HG03135 (cell line): ENCODE data around the gene ANKLE1.
"Not testable (repeated sequence)": the region's sequence is repeated elsewhere in the genome, so short reads cannot be mapped to it uniquely, and the experiment has no call there.

ENCODE experiments used
- ATAC-seq: cut with Tn5 transposase; IDR thresholded peaks from one replicate; pipeline ENCODE4 v1.9.1; 2021; ENCODE audit warnings: mild to moderate bottlenecking, moderate library complexity; ENCODE audit not compliant: unreplicated experiment

ANKLE1 gene

DNA sequence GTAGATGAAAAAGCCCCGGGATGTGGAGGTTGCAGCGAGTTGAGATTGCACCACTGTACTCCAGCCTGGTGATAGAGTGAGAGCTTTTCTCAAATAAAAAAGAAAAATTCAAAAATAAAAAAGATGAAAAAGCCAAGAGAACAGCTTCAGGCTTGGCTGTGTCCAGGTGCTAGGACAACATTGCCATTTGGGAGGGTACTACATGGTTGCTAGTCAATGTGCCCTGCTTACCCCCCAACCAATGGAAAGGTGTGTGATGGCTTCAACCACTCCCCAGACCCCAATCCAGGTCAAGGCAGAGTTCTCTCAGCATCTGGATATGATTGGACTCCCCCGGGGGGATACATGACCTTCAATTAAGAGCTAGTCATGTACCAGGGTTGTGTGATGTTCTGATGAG lies 2.3 kb upstream of the ANKLE1 start:
- ATAC-seq, result no peak

DNA sequence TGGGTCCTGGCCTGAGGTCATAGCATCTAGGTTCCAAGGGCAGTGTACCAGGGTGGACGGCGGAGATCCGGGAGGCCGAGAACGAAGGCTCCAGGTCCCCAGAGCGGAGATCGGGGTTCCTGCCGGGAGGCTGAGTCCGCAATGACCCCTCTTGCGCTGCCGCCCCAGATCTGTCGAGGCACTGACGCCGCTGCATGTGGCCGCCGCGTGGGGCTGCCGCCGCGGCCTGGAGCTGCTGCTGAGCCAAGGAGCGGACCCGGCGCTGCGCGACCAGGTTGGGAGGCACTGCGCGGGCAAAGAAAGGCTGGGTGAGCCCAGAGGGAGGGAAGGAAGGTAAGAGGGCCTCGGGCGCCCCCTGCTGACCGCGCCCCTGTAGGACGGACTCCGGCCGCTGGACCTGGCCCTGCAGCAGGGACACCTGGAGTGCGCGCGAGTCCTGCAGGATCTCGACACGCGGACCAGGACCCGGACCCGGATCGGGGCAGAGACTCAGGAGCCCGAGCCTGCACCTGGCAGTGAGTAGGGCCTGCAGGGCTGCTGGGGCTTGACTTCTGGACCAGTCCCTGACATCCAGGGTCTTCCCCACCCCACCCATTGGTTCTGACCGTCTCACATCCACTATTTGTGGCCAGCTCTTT lies 906 bp downstream of the ANKLE1 start:
- ATAC-seq, result peak; percentile 68

DNA sequence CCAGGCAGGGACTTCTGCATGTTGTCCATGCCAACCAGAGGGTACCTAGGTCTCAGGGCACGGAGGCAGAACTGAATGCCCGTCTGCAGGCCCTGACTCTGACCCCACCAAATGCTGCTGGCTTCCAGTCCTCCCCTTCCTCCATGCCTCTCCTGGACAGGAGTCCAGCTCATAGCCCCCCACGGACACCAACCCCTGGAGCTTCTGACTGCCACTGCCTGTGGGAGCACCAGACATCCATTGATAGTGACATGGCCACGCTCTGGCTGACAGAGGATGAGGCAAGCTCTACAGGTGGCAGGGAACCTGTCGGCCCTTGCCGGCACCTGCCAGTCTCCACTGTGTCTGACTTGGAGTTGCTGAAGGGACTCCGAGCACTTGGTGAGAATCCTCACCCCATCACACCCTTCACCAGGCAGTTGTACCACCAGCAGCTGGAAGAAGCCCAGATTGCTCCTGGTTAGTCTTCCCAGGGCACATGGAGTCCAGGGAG lies 1.8 kb downstream of the ANKLE1 start:
- ATAC-seq, result no peak

DNA sequence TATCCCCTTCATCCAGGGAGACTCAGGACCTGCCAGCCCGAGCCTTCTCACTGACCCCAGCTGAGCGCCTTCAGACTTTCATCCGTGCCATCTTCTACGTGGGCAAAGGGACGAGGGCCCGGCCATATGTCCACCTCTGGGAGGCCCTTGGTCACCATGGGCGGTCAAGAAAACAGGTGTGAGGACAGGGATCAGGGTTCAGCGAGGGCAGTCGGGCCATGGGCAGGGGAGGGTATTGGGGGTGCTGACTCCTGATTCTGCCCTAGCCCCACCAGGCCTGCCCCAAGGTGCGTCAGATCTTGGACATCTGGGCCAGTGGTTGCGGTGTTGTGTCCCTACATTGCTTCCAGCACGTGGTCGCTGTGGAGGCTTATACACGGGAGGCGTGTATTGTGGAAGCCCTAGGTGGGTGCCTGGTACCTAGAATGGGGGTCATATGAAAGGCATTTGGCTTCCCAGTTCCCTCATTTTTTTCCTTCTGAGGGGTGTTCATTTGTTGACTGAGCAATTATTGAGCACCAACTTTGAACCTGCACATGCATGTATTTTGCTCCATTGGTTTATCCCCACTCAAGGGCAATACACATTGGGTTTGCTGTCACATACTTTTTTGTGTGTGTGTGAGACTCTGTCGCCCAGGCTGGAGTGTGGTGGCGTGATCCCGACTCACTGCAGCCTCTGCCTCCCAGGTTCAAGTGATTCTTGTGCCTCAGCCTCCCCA lies 3.9 kb downstream of the ANKLE1 start:
- no peak for ATAC-seq

DNA sequence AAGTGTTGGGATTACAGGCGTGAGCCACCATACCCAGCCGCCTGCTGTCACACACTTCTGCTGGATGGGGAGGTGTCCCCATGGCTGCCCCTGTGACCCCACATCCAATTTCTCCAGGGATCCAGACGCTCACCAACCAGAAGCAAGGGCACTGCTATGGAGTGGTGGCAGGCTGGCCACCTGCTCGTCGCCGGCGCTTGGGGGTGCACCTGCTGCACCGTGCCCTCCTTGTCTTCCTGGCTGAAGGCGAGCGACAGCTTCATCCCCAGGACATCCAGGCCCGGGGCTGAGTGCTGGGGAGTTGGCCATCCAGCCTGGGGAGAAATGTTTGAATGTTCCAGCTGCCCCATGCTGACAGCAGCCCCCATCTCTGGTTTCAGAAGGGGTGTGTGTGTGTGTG lies 4.6 kb downstream of the ANKLE1 start:
- ATAC-seq, result no peak

DNA sequence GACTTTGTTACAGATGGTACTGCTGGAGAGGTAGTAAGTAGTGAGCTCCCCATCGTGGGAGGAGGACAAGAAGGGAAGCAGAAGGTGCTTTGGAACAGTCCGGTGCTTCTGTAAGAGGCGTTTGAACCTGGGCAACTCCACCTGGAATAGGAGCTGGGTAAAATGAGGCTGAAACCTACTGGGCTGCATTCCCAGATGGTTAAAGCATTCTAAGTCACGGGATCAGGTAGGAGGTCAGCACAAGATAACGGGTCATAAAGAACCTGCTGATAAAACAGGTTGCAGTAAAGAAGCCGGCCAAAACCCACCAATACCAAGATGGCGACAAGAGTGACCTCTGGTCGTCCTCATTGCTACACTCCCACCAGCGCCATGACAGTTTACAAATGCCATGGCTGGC lies 5.1 kb downstream of the ANKLE1 start:
- ATAC-seq, result no peak

DNA sequence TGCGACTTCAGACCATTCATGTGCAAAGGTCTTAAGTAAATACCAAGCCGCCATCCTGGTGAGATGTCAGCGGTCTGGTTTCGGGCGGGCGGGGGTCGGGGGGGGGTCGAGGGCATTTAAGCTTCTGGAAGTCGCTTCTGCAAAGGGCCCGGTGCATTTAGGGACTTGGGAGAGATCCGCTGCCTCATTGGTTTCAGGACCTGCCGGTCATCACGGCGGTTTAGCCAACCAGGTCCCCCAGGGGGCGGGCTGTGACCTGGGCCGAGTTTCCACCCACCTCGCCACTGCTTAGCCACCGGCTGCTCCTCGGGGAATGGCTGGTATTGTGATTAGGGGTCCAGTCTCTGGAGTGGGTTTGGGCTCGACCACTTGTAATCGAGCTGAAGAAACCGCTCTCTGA lies 7.8 kb downstream of the ANKLE1 start:
- no peak for ATAC-seq

DNA sequence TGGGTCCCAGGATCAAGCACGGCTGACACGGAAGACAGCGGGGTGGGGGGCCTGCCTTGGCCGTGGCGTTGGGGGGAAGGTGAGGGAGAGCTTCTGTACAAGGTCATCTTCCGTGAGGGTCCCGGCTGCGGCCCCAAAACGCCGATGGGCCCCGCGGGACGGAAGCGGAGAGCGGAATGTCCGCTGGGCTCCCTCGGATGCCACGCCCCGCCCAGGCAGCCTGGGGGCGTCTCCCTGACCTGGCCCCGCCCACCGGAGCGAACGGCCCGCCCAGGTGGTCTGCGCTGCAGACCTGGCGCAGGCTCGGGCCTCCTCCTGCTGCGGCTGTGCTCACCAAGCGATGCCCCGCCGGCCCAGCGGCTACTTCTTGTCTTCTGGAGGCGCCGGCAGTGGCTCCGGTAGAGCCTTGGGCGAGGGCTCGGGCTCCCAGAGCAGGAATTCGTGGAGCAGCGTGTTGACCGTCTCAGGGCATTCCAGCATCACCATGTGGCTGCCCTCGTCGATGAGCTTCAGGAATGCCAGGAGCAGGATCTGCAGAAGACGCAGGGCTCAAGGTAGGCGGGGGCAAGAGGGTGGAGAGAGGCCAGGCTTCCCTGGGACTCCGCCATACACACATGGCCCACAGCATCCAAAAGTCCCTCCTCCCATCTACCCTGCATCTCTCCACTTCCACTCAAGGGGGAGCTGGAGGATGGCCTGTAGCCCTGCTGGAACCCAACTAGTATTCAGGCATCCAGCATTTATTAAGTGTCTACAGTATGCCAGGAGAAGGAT lies 10.8 kb downstream of the ANKLE1 start:
- peak; percentile 77 for ATAC-seq

DNA sequence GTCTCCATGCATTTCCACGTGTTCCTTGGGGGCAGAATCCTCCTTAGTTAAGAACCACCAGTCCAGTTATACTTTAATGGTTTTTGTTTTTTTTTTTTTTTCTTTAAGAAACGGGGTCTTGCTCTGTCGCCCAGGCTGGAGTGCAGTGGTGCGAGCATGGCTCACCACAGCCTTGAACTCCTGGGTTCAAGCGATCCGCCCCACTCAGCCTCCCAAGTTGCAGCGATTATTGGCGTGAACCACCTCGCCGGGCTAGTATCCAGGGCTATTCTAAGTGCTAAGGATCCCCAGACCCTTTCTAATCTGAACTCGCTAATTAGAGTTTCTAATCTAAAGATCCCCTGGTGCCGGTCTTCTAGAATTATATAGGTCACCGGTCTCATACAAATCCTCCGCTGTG lies 11.9 kb downstream of the ANKLE1 start:
- no peak for ATAC-seq

DNA sequence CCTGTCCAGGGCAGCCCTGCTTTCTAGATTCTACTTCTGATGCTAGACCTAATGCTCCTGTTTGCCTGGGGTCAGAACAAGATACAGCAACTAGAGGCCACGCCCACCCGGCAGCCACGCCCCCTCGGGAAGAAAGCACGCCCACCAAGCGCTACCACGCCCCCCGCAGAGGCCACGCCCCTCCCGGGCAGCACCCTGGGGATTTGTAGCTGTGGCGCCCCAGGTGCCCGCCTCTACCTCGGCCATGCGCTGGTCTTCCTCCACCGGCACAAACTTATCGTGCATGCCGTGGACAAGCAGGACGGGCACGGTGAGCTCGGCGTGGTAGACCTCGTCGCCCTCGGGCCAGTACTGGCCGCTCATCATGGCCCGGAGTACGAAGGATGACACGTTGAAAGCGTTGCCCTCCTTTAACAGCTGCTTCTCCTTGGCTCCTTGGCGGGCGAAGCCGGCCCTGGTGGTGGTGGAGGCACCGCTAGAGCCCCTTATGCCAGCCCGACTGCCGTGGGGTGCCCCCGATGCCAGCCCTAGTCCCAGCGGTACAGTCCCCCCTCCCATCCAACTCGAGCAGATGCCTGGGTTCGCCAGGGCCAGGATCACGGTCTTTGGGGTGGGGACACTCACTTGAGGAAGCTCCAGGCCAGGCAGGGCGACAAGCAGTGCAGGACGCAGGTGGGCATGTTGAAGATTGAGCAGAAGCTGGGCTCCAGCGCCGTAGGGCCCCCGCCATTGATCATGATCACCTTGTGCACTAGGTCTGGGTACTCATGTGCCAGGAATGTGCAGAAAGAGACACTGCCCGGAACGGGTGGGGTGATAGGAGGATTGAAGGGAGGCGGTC lies 12.6 kb downstream of the ANKLE1 start:
- ATAC-seq, result no peak

DNA sequence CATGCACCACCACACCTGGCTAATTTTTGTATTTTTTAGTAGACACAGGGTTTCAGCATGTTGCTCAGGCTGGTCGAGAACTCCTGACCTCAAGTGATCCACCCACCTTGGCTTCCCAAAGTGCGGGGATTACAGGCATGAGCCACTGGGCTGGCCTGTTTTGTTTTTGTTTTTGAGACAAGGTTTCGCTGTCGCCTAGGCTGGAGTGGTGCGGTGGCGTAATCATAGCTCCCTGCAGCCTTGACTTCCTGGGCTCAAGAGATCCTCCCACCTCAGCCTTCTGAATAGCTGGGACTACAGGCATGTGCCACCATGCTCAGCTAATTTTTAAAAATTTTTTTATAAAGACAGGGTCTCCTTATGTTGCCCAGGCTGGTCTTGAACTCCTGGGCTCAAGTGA lies 13.8 kb downstream of the ANKLE1 start:
- ATAC-seq, result not testable (repeated sequence)

DNA sequence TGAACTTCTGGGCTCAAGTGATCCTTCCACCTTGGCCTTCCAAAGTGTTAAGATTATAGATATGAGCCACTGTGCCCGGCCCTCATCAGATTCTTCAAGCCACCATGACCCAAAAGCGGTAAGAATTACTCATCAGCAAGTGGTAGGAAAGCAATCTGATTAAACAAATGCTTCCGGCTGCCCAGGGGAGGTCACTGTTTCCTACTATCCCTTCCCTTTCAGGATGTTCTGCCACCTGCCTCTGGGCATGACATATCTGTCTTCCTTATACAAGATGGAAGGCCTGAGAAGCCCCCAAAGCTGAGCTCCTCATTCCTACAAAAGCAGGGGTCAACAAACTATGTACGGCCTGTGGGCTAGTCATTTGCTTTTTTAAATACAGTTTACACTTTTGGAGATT lies 14.6 kb downstream of the ANKLE1 start:
- ATAC-seq, result no peak

DNA sequence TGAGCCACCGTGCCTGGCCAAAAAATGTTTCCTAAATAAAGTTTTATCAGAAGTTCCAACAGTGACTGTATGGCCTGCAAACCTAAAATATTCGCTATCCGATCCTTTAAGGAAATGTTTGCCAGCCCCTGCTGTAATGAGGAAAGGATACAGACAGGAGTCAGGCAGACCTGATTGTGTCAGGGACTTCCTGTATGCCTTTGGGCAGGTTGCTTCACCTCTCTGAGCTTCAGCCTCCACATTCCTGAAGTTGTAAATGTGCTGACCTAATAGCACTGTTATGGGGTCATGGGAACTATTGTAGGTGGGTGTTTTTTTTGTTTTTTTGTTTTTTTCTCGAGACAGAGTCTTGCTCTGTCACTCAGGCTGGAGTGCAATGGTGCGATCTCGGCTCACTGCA lies 15.3 kb downstream of the ANKLE1 start:
- no peak for ATAC-seq

DNA sequence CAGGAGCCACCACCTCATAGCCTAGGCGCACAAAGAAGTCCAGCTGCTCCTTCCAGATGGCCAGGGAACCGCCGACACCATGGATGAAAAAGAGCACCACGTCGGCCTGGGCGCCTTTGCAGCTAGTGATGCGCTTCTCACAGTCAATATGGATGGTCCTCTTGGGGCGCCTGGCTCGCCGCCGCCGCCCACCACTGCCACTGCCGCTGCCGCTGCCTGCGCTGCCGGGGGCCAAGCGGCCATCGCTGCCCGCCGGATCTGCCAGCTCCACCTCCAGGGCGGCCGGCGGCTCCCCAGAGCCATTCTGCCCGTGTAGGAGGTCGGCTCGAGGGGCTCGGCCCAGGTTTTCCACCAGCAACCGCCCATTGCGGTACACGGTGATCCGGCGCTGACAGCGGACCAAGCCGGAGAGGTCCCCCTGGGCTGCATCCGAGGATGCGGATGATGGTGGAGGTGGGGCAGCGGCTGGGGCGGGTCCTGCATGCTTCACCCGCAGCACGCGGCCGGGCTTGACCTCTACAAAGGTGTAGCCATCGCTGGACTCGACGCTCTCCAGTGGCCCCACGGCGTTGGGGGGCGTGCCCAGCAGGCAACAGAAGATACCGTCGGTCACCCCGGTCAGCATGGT lies 19.4 kb downstream of the ANKLE1 start:
- ATAC-seq, result no peak

DNA sequence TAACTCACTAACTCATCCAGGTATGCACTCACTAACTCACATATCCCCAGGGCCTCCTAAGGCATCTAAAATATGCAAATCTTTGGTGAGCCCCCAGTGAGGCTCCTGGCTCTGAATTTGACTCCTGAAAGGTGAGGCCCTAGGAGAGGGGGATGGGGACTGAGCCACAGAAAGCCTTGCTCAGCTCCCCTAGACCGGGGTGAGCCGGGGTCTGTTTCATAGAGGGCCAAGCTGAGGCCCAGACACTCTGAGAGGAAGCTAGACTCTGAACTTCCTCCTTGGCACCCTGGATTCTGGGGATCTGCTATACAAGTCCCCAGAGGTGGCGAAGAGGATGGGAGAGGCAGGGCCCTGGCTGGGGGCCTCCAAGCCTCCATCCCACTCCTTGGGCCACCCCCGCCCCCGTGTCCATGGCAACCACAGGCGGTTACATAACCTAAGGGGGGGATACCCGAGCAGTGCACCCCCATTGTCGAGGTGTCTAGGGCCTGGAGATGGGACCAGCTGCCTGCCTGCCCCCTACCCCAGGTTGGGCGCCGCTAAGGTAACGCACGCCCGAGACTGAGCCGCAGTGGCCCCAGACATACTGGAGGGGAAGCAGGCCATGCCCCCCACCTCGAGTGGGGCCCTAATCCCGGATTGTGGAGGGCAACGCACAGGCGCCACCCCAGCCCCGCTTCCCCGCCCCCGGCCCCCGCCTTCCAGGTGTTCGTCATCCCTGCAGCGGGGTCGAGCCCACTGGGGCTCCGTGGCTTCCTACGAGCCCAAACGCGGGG lies 20.9 kb downstream of the ANKLE1 start:
- ATAC-seq, result no peak

DNA sequence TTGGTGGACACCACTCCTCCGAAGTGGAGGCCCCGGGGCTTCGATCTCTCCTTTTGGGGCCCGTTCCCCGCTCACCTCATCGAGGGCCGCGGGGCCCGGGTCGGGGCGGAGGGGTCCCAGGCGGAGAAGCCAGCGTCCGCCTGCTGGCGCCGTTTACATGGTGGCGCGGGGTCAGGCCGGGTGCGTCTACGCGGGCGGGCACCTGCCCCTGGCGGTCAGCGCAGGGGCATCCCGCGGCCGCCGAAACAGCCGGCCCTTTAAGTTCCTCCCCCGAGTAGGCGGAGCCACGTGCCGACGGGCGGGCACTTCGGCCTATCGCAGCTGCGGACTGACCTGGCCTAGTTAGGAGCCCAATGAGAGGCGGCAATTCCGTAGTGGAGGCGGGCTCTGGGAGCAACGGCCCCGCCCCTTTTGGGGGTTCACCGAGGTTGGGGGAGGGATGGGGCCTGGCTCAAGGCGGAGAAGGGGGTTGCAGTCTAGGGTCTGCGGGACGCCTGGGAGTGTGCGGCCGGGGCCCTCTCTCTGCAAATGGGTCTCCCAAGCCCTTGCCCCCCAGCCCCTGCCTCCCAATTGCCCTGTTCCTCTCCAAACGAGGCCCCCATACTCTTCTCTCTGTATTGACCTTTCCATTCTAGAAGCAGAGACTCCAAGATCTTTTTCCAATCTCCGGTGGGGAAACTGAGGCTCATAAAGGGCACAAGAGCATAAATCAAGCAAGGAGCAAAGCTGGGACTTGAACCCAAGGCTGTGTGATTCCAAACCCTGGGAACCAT lies 21.7 kb downstream of the ANKLE1 start, which contains the start of gene ABHD8:
Gene ABHD8 (minus strand): TSS at position 259 of the 773 bp plus-strand sequence. CDS start 1,809 bp downstream, outside the sequence.
- ATAC-seq, result peak; percentile 51

DNA sequence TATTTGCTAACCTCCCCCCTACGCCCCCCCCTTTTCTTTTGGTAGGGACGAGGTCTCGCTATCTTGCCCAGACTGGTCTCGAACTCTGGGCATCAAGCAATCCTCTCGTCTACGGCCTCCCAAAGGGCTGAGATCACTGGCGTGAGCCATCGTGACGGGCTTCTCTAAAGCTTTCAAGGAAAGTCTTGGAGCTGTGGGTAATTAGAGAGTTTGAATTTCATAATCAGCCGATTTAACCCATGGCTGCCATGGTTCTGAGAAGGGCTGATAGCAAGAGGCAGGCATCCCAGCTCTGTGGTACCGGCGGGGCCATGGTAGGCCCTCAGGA lies 22.2 kb downstream of the ANKLE1 start:
- no peak for ATAC-seq

DNA sequence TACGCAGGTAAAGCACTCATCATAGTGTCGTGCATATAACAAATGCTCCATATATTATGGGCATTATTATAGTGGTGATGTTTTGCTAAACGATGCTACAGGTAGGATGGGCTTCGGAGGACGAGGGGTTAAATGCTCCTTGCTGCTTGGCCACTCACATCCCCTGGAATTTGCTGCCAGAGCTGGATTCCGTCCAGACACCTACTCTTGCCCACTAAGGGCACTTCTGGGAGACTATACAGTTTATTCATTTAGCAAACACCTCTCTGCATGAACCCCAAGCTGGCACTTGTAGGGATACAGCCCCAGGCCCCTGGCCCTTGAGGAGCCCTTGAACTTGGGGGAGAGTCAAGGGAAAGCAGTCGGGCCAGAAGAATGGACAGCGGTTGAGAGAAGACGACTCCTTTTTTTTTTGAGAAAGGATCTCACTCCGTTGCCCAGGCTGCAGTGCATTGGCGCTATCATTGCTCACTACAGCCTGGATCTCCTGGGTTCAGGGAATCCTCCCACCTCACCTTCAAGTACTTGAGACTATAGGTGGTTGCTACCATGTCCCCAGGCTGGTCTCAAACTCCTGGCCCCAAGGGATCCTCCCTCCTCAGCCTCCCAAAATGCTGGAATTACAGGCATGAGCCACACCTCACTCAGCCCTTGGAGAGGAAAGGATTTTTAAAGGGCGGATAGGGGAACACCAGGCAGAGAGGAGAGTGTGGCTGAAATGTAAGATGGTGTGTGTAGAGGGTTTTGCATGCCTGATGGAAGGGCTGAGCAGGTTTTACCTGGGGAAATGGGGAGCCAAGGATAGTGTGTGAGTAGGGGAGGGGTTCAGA lies 22.9 kb downstream of the ANKLE1 start:
- ATAC-seq, result no peak
